Measurements from ENCODE around the gene PLCD1. TPM values are rescaled to one million over a fixed set of nuclear protein-coding genes. Genes with fewer than 3 reads are reported as not detected.
"Not testable (repeated sequence)": the region's sequence is repeated elsewhere in the genome, so short reads cannot be mapped to it uniquely, and the experiment has no call there.

PLCD1 gene
- 10 to 100 TPM; 17.0 to 36.2 (median 23.4) TPM for total RNA-seq

DNA sequence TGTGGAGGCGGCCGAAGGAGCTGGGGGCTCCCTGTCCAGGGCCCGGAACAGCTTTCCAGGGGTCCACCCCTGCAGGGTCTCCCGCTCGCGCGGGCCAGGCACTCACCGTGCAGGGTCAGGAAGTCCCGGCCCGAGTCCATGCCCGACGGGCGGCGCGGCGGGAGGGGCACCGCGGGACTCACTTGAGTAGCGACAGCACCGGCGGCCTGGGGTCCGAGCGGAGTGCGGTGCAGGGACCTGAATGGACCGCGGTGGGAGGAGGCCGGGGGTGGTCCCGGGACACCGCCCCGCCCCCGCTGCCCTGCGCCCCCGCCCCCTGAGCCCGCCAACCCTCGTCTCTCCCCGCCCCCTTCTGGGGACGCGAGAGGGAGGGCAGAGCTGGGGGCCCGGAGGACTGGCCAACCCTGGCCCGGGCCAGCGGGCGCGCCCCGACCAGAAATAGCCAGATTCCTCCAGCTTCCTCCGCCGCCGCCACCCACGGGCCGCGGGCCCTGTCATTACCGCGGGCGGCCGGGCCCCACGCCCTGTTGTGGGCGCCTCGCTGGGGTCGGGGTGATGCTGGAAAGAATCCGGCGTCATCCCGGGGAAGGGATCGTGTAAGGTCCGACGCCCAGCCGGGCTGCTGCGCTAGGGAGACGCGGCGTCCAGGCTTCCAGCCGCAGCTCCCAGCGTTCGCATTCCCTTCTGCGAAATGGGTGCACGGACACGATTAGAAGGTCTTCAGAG, at the start of gene PLCD1:
Gene PLCD1, minus strand, starts transcription at position 243 of the 726 bp plus-strand sequence. Its CDS starts 103 bp downstream, at position 140.
- H3K4me3 ChIP-seq: peak within 1 kb of the TSS; percentile 60 to 82 (median 73)
- peak; percentile 62 to 73 for DNase-seq (ENCODE audit: low spot score in 2 of 2)
- TF ChIP-seq POLR2A (IDR thresholded peaks at IDR 0.05): no peak
- TF ChIP-seq, protein P1, sequence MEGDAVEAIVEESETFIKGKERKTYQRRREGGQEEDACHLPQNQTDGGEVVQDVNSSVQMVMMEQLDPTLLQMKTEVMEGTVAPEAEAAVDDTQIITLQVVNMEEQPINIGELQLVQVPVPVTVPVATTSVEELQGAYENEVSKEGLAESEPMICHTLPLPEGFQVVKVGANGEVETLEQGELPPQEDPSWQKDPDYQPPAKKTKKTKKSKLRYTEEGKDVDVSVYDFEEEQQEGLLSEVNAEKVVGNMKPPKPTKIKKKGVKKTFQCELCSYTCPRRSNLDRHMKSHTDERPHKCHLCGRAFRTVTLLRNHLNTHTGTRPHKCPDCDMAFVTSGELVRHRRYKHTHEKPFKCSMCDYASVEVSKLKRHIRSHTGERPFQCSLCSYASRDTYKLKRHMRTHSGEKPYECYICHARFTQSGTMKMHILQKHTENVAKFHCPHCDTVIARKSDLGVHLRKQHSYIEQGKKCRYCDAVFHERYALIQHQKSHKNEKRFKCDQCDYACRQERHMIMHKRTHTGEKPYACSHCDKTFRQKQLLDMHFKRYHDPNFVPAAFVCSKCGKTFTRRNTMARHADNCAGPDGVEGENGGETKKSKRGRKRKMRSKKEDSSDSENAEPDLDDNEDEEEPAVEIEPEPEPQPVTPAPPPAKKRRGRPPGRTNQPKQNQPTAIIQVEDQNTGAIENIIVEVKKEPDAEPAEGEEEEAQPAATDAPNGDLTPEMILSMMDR (IDR thresholded peaks at IDR 0.05): no peak
- peak in 2 of 3 donors; percentile 29 to 52 for TF ChIP-seq POLR2AphosphoS5 (IDR thresholded peaks at IDR 0.05)
- no peaks in the 10 kb centered on the region for H3K9me3 ChIP-seq
- H3K27ac ChIP-seq: peak within 1 kb of the TSS; percentile 82 to 89
- H3K4me1 ChIP-seq: peaks cover 7 to 30% of the 10 kb centered on the region in 2 donors
- no peaks in the 10 kb centered on the region for H3K27me3 ChIP-seq
- no peaks in the 10 kb centered on the region for H3K36me3 ChIP-seq
- intact Hi-C loops (cut with DNase I; ENCODE audit: low total_unique reads): no loop called here

DNA sequence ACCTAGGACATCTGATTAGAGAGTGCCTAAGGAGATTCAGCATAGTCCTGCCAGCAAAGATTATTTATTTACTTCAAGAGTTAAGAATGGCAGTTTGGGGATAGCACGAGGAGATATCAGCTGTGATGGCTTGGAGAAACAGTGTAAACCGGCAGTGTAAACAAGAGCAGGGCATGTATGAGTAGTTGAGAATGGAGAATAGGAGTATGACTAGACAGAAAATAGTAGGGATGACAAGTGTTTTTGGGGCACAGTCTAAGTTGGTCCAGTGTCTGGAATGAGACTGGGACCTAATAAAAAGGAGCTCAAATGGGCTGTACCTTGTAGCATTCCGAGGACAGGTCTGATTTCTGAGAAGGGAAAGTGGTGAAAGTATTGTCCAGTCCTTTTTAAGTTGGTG, 47.6 kb upstream of the PLCD1 start:
- intact Hi-C loops (cut with DNase I; ENCODE audit: low total_unique reads); DNase-seq (ENCODE audit: low spot score in 2 of 2); H3K27me3 ChIP-seq; H3K4me1 ChIP-seq; H3K27ac ChIP-seq; H3K36me3 ChIP-seq; H3K9me3 ChIP-seq; H3K4me3 ChIP-seq: not testable (repeated sequence)

DNA sequence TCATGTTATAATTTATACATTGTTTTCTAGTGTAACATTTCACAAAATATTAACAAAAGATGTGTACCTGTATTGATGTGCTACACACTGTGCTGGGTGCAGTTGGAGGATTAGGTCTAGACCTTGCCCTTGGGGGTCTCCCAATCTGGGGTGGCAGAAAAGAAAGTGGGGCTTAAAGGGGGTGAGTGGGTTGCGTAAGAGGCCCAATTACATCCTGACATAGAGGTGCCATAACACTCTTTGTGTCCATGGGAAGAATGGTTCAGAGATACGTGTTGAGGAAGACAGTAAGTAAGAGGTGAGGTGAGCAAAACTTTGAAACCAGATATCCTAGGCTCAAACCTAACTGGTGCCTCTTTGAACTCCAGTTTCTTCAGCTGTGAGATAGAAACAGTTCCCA, 40.6 kb upstream of the PLCD1 start:
- H3K36me3 ChIP-seq: no peaks in the 10 kb centered on the region
- no peaks in the 10 kb centered on the region for H3K27me3 ChIP-seq
- no peaks in the 10 kb centered on the region for H3K9me3 ChIP-seq
- no peak for TF ChIP-seq POLR2A (IDR thresholded peaks at IDR 0.05)
- TF ChIP-seq POLR2AphosphoS5 (IDR thresholded peaks at IDR 0.05): no peak
- TF ChIP-seq, protein P1 (IDR thresholded peaks at IDR 0.05): no peak
- no peak overlapping the region for H3K27ac ChIP-seq
- H3K4me1 ChIP-seq: no peaks in the 10 kb centered on the region
- no peak for DNase-seq (ENCODE audit: low spot score in 2 of 2)
- H3K4me3 ChIP-seq: no peak overlapping the region
- intact Hi-C loops (cut with DNase I; ENCODE audit: low total_unique reads): no loop called here

DNA sequence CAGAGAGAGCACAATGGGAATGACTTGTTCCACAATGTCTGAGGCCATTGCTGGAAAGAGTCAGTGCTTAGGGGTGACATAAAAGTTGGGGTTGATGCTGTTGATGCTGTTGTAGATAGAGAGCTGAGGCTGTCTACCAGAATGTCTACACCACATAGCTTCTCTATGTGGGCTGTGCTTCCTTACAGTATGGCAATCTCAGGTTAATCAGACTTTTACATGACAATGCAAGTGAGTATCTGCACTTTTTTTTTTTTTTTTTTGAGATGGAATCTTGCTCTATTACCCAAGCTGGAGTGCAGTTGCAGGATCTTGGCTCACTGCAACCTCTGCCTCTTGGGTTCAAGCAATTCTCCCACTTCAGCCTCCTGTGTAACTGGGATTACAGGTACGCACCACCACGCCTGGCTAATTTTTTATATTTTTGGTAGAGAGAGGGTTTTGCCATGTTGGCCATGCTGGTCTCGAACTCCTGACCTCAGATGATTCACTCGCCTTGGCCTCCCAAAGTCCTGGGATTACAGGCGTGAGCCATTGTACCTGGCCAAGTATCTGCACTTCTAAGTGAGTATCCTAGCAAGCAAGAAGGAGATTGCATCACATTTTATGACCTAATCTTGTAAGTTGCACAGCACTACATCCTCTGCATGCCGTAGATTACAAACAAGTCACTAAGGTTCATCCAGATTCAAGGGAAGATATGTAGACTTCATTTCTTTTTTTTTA, 38.2 kb upstream of the PLCD1 start:
- TF ChIP-seq POLR2AphosphoS5 (IDR thresholded peaks at IDR 0.05): no peak
- TF ChIP-seq, protein P1 (IDR thresholded peaks at IDR 0.05): no peak
- no peak for TF ChIP-seq POLR2A (IDR thresholded peaks at IDR 0.05)
- H3K27ac ChIP-seq: no peak overlapping the region
- no peaks in the 10 kb centered on the region for H3K36me3 ChIP-seq
- H3K4me1 ChIP-seq: no peaks in the 10 kb centered on the region
- no peak for DNase-seq (ENCODE audit: low spot score in 2 of 2)
- no peaks in the 10 kb centered on the region for H3K9me3 ChIP-seq
- intact Hi-C loops (cut with DNase I; ENCODE audit: low total_unique reads): no loop called here
- H3K27me3 ChIP-seq: no peaks in the 10 kb centered on the region
- H3K4me3 ChIP-seq: no peak overlapping the region

DNA sequence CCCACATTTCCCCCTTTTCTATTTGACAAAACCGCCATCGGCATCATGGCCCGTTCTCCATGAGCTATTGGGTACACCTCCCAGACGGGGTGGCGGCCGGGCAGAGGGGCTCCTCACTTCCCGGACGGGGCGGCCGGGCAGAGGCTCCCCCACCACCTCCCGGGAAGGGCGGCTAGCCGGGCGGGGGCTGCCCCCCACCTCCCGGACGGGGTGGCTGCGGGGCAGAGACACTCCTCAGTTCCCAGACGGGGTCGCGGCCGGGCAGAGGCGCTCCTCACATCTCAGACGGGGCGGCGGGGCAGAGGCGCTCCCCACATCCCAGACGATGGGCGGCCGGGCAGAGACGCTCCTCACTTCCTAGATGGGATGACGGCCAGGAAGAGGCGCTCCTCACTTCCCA, 35.0 kb upstream of the PLCD1 start:
- H3K36me3 ChIP-seq; H3K27me3 ChIP-seq; DNase-seq (ENCODE audit: low spot score in 2 of 2); intact Hi-C loops (cut with DNase I; ENCODE audit: low total_unique reads); H3K4me1 ChIP-seq; H3K9me3 ChIP-seq; H3K4me3 ChIP-seq; H3K27ac ChIP-seq: not testable (repeated sequence)

DNA sequence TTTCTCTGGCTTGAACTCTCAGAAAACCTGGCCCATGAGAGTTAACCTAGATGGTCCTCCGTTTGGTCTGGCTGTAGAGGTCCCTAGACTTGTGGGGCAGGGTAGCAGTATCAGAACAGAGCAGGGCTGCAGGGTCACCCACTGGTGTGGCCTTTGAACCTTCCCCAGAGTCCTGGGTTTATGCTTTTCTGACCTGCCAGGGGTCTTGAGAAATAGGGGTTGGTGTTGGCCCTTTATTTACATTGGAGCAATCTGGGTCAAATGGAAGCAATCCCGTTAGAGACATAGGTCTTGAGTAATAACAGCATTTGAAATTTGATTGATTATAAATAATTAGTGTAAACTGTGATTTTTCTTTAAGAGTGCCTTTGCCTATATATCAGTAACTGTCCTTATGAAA, 33.4 kb upstream of the PLCD1 start:
- Histone ChIP-seq H3K36me3 (no peaks in the 10 kb centered on the region), H3K27ac (no peak overlapping the region), H3K4me1 (no peaks in the 10 kb centered on the region), H3K4me3 (no peak overlapping the region), H3K27me3 (no peaks in the 10 kb centered on the region), H3K9me3 (no peaks in the 10 kb centered on the region)
- no peak for DNase-seq (ENCODE audit: low spot score in 2 of 2)
- TF ChIP-seq POLR2A (IDR thresholded peaks at IDR 0.05) (no peak), POLR2AphosphoS5 (IDR thresholded peaks at IDR 0.05) (no peak)
- TF ChIP-seq, protein P1 (IDR thresholded peaks at IDR 0.05): no peak
- intact Hi-C loops (cut with DNase I; ENCODE audit: low total_unique reads): no loop called here
